ENCODE results near the gene STUB1. TPM values are rescaled to one million over a fixed set of nuclear protein-coding genes. Genes with fewer than 3 reads are reported as not detected.

The STUB1 gene
- total and polyA plus RNA-seq, 2 of the 8 experiments (the other 6 are each of a cell fraction or from before 2014, with no cell fraction given): 89.9 to 103 TPM

DNA sequence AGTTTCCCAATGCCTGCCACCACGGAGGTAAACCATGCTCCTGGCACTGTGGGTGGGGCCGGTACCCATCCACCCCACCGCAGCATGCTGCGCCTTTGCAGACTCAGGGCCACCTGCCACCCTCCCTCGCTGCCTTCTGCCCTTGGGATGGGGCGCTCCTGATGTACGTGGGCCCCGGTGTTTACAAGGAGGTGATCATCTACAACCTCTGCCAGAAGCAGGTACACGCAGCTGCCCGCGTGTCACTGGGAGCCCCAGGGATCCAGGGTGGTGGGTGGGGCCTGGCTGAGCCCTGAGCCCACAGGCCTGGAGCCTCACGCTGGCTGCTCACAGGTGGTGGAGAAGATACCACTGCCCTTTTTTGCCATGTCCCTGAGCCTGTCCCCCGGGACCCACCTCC, 13.6 kb upstream of the STUB1 start (continued):
- TF ChIP-seq, protein P1, sequence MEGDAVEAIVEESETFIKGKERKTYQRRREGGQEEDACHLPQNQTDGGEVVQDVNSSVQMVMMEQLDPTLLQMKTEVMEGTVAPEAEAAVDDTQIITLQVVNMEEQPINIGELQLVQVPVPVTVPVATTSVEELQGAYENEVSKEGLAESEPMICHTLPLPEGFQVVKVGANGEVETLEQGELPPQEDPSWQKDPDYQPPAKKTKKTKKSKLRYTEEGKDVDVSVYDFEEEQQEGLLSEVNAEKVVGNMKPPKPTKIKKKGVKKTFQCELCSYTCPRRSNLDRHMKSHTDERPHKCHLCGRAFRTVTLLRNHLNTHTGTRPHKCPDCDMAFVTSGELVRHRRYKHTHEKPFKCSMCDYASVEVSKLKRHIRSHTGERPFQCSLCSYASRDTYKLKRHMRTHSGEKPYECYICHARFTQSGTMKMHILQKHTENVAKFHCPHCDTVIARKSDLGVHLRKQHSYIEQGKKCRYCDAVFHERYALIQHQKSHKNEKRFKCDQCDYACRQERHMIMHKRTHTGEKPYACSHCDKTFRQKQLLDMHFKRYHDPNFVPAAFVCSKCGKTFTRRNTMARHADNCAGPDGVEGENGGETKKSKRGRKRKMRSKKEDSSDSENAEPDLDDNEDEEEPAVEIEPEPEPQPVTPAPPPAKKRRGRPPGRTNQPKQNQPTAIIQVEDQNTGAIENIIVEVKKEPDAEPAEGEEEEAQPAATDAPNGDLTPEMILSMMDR (IDR thresholded peaks at IDR 0.05; ENCODE audit: control extremely low read depth in 1 of 3, insufficient read depth in 1 of 3, low read depth in 1 of 3, low read length in 3 of 3): no peak
- TF ChIP-seq RXRA (IDR thresholded peaks at IDR 0.05; ENCODE audit: insufficient read depth, low read depth, low read length) (no peak), MAFK (IDR thresholded peaks at IDR 0.05; ENCODE audit: low read depth, low read length) (no peak), RFX5 (IDR thresholded peaks at IDR 0.05; ENCODE audit: borderline replicate concordance, low read depth, low read length) (no peak), POLR2A (IDR thresholded peaks at IDR 0.05; ENCODE audit: control extremely low read depth in 1 of 2, low read depth in 2 of 2, low read length in 2 of 2) (no peak), NRF1 (IDR thresholded peaks at IDR 0.05; ENCODE audit: low read depth, low read length) (no peak)
- TF ChIP-seq, protein P2, sequence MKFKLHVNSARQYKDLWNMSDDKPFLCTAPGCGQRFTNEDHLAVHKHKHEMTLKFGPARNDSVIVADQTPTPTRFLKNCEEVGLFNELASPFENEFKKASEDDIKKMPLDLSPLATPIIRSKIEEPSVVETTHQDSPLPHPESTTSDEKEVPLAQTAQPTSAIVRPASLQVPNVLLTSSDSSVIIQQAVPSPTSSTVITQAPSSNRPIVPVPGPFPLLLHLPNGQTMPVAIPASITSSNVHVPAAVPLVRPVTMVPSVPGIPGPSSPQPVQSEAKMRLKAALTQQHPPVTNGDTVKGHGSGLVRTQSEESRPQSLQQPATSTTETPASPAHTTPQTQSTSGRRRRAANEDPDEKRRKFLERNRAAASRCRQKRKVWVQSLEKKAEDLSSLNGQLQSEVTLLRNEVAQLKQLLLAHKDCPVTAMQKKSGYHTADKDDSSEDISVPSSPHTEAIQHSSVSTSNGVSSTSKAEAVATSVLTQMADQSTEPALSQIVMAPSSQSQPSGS (IDR thresholded peaks at IDR 0.05; ENCODE audit: low read length): no peak
